Gastroesophageal sphincter (tissue), 3 donors: ENCODE measurements around the gene ABHD4.

ENCODE experiments used
- CTCF ChIP-seq, 4 experiments: fragments of 200-600 bp in 2 of 4; fragments of 450-650 bp in 2 of 4; sonication (generic) in 1 of 4; IDR thresholded peaks; one replicate each; pipeline ENCODE4 v1.5.1; 2017 to 2019; ENCODE audit warnings: antibody characterized with exemption in 4 of 4, mild to moderate bottlenecking in 2 of 4, moderate library complexity in 2 of 4
- EP300 ChIP-seq: sonication (generic); formaldehyde crosslinking; IDR thresholded peaks from one replicate; pipeline ENCODE4 v1.6.1; 2017; ENCODE audit warnings: antibody characterized with exemption, mild to moderate bottlenecking
- POLR2A ChIP-seq, 2 donors: fragments of 450-650 bp; IDR thresholded peaks; one replicate each; pipeline ENCODE4 v1.6.1; 2017; ENCODE audit warnings: antibody characterized with exemption in 2 of 2, mild to moderate bottlenecking in 2 of 2, moderate library complexity in 1 of 2
- POLR2AphosphoS5 ChIP-seq: sonication (generic); formaldehyde crosslinking; IDR thresholded peaks from one replicate; pipeline ENCODE4 v1.6.1; 2017; ENCODE audit warnings: antibody characterized with exemption

- TF ChIP-seq EP300: no peak
- TF ChIP-seq POLR2AphosphoS5: no peak
- TF ChIP-seq CTCF (IDR thresholded peaks at IDR 0.05): no peak
- TF ChIP-seq POLR2A (IDR thresholded peaks at IDR 0.05): no peak
These were observed 62.6 kb downstream of the ABHD4 start for GRCh38 chr14:22660654-22661053.
